Fibroblast of skin of left quadriceps (primary cell): ENCODE results near the gene TNK1.
A peak's percentile ranks its signal among the peaks of the same experiment; 100 is the strongest.
"Not testable (repeated sequence)": the region's sequence is repeated elsewhere in the genome, so short reads cannot be mapped to it uniquely, and the experiment has no call there.

Source experiments
- DNase-seq, 2 experiments: peaks; one replicate each; pipeline ENCODE4 v3.0.0-alpha.2; 2013; ENCODE audit warnings: low read depth in 2 of 2

The TNK1 gene

GRCh38 chr17:7380855-7381683 is at the start of gene TNK1:
TSS of gene TNK1 (plus strand) at chr17:7381089. CDS start at chr17:7382927, 1,838 bp downstream.
- DNase-seq: no peak

GRCh38 chr17:7332111-7332510 is 48.8 kb upstream of the TNK1 start:
- DNase-seq: no peak

- not testable (repeated sequence) for DNase-seq
These were observed 48.3 kb upstream of the TNK1 start for GRCh38 chr17:7332600-7333069.

- DNase-seq: no peak
These were observed 45.9 kb upstream of the TNK1 start for GRCh38 chr17:7334938-7335538.

- not testable (repeated sequence) for DNase-seq
These were observed 45.1 kb upstream of the TNK1 start for GRCh38 chr17:7335765-7336164.

- DNase-seq: no peak
These were observed 44.4 kb upstream of the TNK1 start, which contains the start of gene ACAP1 for GRCh38 chr17:7336240-7337175. TSS of gene ACAP1 (plus strand) at chr17:7336529. CDS start at chr17:7336735, 206 bp downstream.

GRCh38 chr17:7337600-7337999 is 43.3 kb upstream of the TNK1 start:
- DNase-seq: not testable (repeated sequence)

- DNase-seq: no peak
These were observed 40.7 kb upstream of the TNK1 start for GRCh38 chr17:7340179-7340578.

GRCh38 chr17:7341842-7342241 is 39.0 kb upstream of the TNK1 start:
- DNase-seq: no peak

- no peak for DNase-seq
These were observed 37.6 kb upstream of the TNK1 start for GRCh38 chr17:7343250-7343649.

- DNase-seq: no peak
These were observed 33.9 kb upstream of the TNK1 start for GRCh38 chr17:7346761-7347614.

GRCh38 chr17:7347630-7348477 is 33.0 kb upstream of the TNK1 start:
- DNase-seq: no peak

- no peak for DNase-seq
These were observed 32.2 kb upstream of the TNK1 start for GRCh38 chr17:7348478-7349242.

- peak; percentile 86 to 88 for DNase-seq
These were observed 29.0 kb upstream of the TNK1 start, which contains the start of gene KCTD11 for GRCh38 chr17:7351665-7352502. TSS of gene KCTD11 (plus strand) at chr17:7352162.

GRCh38 chr17:7352503-7352889 is 28.4 kb upstream of the TNK1 start:
- no peak for DNase-seq

- DNase-seq: no peak
These were observed 27.8 kb upstream of the TNK1 start for GRCh38 chr17:7352910-7353635.

GRCh38 chr17:7354262-7354843 is 26.5 kb upstream of the TNK1 start:
- no peak for DNase-seq
